Retinal pigment epithelial cell (primary cell): ENCODE measurements around the gene GTF3C5.

ENCODE experiments used
- DNase-seq: peaks from one replicate; pipeline ENCODE4 v3.0.0-alpha.2; 2010; ENCODE audit warnings: low read depth
- H3K4me3 ChIP-seq: 2 replicates; pipeline ENCODE4 v1.5.1; 2011; ENCODE audit warnings: mild to moderate bottlenecking, low read length, control low read depth, moderate library complexity
- TF ChIP-seq, protein P1 (sequence below): conservative IDR thresholded peaks from 2 replicates; pipeline ENCODE4 v1.5.1; 2011; ENCODE audit warnings: low read depth, low read length, control low read depth, inconsistent platforms

The GTF3C5 gene, protein sequence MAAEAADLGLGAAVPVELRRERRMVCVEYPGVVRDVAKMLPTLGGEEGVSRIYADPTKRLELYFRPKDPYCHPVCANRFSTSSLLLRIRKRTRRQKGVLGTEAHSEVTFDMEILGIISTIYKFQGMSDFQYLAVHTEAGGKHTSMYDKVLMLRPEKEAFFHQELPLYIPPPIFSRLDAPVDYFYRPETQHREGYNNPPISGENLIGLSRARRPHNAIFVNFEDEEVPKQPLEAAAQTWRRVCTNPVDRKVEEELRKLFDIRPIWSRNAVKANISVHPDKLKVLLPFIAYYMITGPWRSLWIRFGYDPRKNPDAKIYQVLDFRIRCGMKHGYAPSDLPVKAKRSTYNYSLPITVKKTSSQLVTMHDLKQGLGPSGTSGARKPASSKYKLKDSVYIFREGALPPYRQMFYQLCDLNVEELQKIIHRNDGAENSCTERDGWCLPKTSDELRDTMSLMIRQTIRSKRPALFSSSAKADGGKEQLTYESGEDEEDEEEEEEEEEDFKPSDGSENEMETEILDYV

DNA sequence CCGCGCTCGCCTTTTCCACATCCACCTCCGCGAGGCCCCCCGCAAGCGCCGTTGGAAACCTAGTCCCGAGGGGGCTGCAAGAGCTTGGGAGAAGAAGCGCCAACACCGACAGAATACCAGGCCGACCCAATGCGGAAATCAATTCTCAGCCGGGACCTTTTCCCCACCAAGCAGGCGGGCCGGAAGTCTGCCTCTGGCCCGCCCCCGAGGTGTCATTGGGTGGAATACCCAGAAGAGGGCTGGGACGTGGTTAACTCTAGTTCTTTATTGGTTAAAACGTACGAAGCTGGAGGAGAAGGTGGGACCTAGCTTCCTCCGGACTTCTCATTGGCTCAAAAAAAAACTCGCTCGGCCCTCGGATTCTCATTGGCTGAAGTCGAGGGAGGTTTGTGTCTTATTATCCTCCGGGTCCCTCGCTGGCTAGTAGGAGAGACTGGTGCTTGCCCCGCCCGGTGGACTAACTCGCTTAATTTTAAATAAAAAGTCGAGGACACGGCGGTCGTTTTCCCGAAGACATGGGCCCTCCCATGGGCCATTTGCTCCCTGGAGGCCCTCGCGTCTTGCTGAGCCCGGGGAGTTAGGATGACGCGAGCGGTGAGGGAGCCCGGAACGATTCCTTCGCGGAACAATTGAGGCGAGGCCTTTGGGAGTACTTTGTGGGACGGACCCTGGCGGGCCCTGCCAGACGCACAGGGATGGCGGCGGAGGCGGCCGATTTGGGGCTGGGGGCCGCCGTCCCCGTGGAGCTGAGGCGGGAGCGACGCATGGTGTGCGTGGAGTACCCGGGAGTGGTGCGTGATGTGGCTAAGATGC is at the start of gene GTF3C5:
GTF3C5 (plus strand) TSS at position 681 of the 813 bp plus-strand sequence; CDS start at position 696, 15 bp downstream.
- TF ChIP-seq, protein P1, sequence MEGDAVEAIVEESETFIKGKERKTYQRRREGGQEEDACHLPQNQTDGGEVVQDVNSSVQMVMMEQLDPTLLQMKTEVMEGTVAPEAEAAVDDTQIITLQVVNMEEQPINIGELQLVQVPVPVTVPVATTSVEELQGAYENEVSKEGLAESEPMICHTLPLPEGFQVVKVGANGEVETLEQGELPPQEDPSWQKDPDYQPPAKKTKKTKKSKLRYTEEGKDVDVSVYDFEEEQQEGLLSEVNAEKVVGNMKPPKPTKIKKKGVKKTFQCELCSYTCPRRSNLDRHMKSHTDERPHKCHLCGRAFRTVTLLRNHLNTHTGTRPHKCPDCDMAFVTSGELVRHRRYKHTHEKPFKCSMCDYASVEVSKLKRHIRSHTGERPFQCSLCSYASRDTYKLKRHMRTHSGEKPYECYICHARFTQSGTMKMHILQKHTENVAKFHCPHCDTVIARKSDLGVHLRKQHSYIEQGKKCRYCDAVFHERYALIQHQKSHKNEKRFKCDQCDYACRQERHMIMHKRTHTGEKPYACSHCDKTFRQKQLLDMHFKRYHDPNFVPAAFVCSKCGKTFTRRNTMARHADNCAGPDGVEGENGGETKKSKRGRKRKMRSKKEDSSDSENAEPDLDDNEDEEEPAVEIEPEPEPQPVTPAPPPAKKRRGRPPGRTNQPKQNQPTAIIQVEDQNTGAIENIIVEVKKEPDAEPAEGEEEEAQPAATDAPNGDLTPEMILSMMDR, result no peak
- peak; percentile 97 for DNase-seq
- peak within 1 kb of the TSS; percentile 71 for H3K4me3 ChIP-seq

DNA sequence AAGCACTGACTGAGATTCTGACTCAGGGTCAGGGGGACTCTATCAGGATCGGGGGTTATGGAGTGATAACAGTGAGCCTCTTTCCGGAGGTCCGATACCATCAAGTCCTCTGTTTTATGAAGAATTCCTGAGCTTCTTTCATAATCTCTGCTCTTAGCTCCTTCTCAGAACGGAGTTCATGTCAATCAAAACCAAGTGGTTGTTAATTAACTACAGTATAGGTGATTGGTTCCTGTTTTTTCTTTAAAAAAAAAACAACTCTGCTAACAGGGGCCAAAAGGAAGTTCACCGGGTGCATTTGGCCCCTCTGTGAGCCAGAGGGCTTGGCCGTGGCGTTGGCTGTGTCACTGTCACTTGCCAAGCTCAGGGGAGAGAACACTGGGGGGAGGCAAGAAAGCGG is 48.3 kb upstream of the GTF3C5 start:
- TF ChIP-seq, protein P1, result no peak
- DNase-seq, result no peak
- no peak overlapping the region for H3K4me3 ChIP-seq

DNA sequence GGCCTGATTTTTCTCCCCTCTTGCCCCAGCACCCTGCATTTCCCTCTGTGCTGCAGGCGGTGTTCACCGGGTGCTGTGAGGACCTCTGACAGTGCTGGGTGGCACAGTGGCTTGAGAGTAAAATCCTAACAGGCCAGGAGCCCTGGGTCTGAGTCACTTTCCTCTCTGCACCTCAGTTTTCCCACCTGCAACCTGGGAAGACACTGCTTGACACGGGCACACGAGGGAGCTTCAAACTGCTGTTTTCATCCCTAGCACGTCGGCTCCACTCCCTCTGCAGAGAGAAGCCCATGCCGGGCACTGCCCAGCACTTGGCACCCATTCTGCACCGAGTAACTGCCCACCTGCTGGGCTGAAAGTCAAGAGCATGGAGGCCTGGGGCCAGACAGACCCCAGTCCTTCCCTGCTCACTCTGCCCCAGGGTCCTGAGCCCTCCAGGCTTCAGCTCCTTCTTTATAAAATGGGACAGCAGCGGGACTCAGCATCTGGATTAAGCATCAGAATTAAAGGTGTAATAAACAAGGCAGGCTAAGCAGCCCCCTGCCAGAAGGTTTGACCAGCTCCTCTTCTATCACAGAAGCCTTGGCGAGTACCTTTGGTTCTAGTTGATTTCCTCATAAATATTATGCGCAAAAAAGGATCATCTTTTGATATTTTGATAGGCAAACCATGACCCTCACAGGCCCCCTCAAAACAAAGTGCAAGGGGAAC is 47.2 kb upstream of the GTF3C5 start:
- no peak for DNase-seq
- TF ChIP-seq, protein P1, result no peak
- H3K4me3 ChIP-seq, result no peak overlapping the region

DNA sequence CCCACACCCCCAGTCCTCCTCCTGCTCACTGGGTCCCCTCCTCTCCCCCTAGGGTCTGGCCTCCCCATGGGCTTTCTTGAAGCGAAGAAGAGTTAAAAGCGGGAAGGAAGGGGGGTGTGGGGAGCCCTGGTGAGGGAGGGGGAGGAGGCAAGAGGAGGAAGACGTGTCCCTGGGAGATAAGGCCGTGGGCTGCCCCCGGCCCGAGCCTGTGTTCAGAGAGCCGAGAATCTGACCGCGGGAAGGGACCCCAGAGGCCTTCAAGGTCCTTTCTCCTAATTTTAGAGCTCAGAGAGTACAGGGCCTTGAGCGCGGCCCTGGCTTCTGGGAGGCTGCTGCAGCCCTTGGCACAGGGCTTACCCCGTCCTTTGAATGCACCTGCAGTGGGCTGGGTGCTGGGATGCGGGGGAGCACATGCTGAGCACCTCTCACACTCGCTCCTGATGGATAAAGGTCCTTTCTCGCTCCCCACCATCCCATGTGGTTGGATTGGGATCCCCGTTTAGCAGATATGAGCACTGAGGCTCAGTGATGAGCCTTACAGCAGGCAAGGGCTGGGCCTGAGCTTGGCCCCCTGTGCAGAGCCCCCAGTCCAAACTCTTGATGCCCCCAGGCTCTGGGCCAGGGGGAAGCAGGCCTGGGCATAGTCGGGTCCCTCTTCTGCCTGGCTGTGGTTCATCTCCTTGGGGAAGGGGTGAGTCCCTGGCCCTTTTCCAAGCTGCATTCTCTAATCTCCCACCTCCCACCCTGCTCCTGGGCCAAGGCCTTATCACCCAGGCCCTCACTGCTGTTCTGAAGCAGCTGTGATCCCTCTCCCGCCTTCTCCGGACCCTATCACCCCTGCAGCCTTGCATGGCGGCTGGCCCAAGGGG is 46.4 kb upstream of the GTF3C5 start:
- no peak overlapping the region for H3K4me3 ChIP-seq
- DNase-seq, result no peak
- TF ChIP-seq, protein P1, result no peak

DNA sequence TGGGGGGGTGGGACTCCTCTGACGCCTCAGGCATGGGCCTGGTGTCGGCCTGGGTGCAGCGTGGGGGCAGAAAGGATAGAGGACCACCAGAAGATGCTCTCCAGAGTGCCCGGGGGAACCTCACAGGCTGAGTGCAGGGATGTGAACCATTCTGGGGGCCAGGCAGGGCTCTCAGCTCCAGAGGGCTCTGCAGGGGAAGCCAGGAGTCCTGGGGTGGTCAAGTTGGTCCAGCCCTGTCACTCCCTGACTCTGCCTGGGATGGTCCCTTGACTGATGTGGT is 45.8 kb upstream of the GTF3C5 start:
- TF ChIP-seq, protein P1, result no peak
- no peak for DNase-seq
- H3K4me3 ChIP-seq, result no peak overlapping the region

DNA sequence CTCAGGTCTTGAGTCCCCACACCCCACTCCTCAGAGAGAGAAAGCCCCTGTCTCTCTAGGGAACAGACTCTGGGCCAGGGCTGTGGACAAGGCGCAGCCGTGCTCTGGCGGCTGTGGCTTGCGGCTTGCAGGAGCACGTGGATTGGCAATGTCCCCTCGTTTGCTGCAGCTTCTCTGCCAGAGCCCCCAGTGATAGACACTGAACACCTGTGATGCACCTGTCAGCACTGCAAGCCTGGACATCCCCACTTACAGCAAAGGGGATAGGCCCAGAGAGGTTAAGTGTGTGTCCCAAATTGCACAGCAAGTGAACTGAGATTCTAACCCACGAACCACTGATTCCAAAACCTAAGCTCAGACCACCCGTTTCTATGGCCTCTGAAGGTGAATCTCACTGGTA is 45.3 kb upstream of the GTF3C5 start:
- H3K4me3 ChIP-seq, result no peak overlapping the region
- no peak for DNase-seq
- TF ChIP-seq, protein P1, result no peak
